IPS-20b (cell line): Measurements from ENCODE around the gene TJP2.

ENCODE experiments used
- H3K27ac ChIP-seq: one replicate; pipeline ENCODE4 v1.5.1; 2013; ENCODE audit warnings: low read length
- H3K27me3 ChIP-seq: 2 replicates; pipeline ENCODE4 v1.6.1; 2013; ENCODE audit warnings: mild to moderate bottlenecking, low read length, inconsistent platforms; ENCODE audit not compliant: insufficient read depth
- H3K36me3 ChIP-seq: 2 replicates; pipeline ENCODE4 v1.6.1; 2013; ENCODE audit warnings: low read depth, mild to moderate bottlenecking, inconsistent platforms, low read length, moderate library complexity; ENCODE audit not compliant: insufficient read depth
- H3K4me1 ChIP-seq: 2 replicates; pipeline ENCODE4 v1.6.1; 2013; ENCODE audit warnings: mild to moderate bottlenecking, control low read depth, inconsistent platforms, low read length, moderate library complexity; ENCODE audit not compliant: insufficient read depth
- H3K4me3 ChIP-seq: 2 replicates; pipeline ENCODE4 v1.5.1; 2013; ENCODE audit warnings: mild to moderate bottlenecking, low read length, inconsistent platforms
- H3K9ac ChIP-seq: 2 replicates; pipeline ENCODE4 v1.6.1; 2013; ENCODE audit warnings: low read depth, mild to moderate bottlenecking, inconsistent platforms, low read length, moderate library complexity
- H3K9me3 ChIP-seq: 2 replicates; pipeline ENCODE4 v1.6.1; 2013; ENCODE audit warnings: mild to moderate bottlenecking, low read depth, low read length, inconsistent platforms; ENCODE audit not compliant: insufficient read depth

TJP2 gene

DNA sequence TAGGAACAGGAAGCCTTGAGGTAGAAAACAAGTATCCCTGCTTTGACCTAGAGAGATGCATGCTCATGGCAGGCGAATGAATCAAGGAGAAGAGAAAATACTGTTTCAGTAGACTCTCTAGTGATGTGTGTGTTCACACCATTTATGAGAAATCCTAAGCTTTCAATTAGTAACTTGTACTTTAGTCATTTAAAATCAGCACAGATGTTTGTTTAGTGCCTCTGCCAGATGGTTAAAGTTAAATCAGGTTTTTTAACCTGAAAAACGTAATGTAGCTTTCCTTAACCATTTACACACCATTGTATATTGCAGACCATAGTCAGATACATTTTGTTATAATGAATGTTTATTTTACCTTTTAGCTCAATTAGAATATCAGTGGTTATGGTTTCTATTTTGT lies 5.0 kb downstream of the TJP2 start:
- H3K36me3 ChIP-seq, result peaks cover 8% of the 10 kb centered on the region
- no peak overlapping the region for H3K27ac ChIP-seq
- H3K9me3 ChIP-seq, result no peaks in the 10 kb centered on the region
- H3K9ac ChIP-seq, result no peak overlapping the region
- peaks cover 26% of the 10 kb centered on the region for H3K4me1 ChIP-seq
- H3K4me3 ChIP-seq, result no peak overlapping the region
- peaks cover 22% of the 10 kb centered on the region for H3K27me3 ChIP-seq

DNA sequence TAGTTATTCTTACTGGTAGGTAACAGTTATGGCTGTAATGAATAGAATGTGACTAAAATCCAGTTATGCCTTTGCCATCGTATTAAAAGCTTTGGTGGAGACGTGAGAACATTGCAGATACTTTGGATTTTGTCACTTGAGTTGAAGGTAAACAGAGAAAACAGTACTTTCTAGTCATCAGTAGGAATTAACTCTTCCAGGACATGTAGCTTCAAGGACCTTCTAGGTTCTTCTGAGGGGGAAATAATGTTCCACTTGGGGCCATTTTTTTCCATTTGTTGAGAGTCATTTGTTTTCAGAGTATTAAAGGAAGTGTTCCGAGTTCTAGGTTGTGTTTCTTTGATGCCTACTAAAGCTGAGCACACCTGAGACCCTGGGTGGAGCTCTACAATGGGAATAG lies 6.1 kb downstream of the TJP2 start:
- H3K4me1 ChIP-seq, result peaks cover 21% of the 10 kb centered on the region
- H3K27ac ChIP-seq, result no peak overlapping the region
- H3K4me3 ChIP-seq, result no peak overlapping the region
- H3K9me3 ChIP-seq, result no peaks in the 10 kb centered on the region
- peaks cover 10% of the 10 kb centered on the region for H3K27me3 ChIP-seq
- peaks cover 12% of the 10 kb centered on the region for H3K36me3 ChIP-seq
- no peak overlapping the region for H3K9ac ChIP-seq

DNA sequence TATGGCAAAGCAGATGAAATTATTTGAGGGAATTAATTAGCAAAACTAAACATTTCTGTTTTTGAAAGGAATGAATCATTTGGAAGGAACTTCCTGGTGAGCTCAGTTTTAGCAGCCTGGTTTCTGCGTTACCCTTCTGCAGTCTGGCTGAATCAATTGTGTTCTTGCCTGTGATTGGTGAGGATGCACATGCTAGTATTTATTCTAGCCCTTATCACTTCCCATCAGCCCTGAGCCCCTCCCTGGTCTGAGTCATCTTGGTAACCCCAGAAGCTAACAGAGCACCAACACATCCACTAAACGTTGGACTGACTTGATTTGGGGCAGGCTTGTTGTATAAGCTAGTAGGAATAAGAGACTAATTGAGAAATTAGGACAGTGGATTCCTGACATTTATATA lies 6.6 kb downstream of the TJP2 start:
- Histone ChIP-seq H3K4me3 (no peak overlapping the region), H3K9me3 (no peaks in the 10 kb centered on the region), H3K4me1 (peaks cover 16% of the 10 kb centered on the region), H3K27me3 (peaks cover 6% of the 10 kb centered on the region), H3K9ac (no peak overlapping the region), H3K36me3 (peaks cover 12% of the 10 kb centered on the region), H3K27ac (no peak overlapping the region)

DNA sequence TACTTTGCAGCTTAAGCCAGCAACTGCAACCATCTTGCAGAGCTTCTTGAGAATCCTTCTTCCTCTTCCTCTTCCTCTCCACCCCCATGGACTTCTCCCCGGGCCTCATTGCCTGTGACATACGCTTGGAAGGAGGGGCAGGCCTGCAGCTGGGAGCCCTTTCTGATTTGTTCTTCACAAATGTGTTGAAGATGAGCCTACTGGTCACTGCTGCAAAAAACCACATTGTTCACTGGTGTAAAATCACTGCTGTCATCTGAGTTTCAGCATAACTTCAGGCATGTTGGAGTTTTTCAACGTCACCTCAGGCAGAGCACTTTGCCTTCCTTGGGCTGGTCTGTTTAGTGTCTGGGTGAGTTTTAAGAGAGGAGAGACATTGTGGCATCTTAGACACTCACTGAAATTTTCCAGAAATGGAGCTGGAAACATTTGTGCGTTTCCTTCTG lies 7.9 kb downstream of the TJP2 start:
- H3K36me3 ChIP-seq, result peaks cover 12% of the 10 kb centered on the region
- no peak overlapping the region for H3K9ac ChIP-seq
- no peak overlapping the region for H3K4me3 ChIP-seq
- no peak overlapping the region for H3K27ac ChIP-seq
- H3K4me1 ChIP-seq, result peaks cover 8% of the 10 kb centered on the region; the same call in 1 of the 2 replicates
- H3K9me3 ChIP-seq, result no peaks in the 10 kb centered on the region
- H3K27me3 ChIP-seq, result no peaks in the 10 kb centered on the region

DNA sequence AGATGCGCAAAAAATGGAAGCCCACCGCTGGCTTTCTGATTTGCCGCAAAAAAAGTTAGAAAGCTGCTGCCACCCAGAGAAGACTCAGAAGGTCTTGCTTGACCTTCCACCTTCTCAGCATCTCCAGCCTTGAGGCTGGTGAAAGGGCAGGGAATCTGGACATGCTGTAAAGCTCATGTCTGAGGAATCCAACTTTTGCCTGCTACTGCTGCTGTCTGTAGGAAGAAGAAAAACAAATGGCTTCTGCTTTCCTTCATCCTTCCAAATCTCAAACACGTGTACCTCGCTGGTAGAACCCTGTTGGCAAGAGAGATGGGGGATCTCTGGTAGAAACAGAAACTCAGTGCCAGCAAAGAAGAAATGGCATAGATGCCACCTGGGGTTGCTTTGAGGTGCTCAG lies 10.2 kb downstream of the TJP2 start:
- H3K27me3 ChIP-seq, result no peaks in the 10 kb centered on the region
- no peak overlapping the region for H3K4me3 ChIP-seq
- peaks cover 12% of the 10 kb centered on the region for H3K36me3 ChIP-seq
- H3K27ac ChIP-seq, result no peak overlapping the region
- H3K9me3 ChIP-seq, result no peaks in the 10 kb centered on the region
- H3K9ac ChIP-seq, result no peak overlapping the region
- 0 out of 2 replicates have a peak, but pooled peaks cover 11% of the 10 kb centered on the region for H3K4me1 ChIP-seq

DNA sequence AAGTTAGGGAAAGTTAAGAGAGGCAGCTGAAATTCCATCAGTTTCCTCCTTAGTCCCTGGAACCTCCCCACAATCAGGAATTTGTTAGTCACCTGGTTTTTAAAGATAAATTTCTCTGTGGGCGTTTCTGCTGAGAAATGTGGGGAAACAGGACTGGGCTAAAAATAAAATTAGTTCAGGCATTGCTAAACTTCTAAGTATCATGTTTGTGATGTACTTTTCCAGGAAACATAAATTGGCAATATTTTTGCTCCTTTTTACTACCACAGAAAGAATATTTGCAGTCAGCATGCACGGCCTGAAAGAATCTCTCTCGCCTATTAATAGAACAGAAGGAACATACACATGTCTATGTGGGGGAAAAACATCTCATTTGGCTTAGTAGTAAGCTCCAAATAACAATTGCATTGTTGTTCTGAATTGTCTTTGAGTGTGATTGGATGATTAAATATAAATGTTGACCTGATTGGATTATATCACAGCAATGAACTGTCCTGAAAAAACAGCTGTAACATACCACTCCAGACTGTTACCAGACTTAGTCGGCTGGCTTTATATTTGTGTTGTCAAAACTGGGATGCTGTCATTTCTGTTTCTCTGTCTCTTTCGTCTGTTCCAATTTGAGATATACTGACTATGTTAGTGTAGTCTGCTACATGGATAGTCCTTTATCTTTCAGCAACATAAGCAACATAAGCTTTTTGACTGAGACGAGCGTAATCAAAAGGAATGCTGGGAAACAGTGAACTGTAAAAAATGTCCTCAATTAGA lies 12.9 kb downstream of the TJP2 start:
- Histone ChIP-seq H3K4me3 (no peak overlapping the region), H3K36me3 (peaks cover 10% of the 10 kb centered on the region), H3K4me1 (peaks cover 7% of the 10 kb centered on the region; the same call in 1 of the 2 replicates), H3K27ac (no peak overlapping the region), H3K9me3 (no peaks in the 10 kb centered on the region), H3K27me3 (no peaks in the 10 kb centered on the region), H3K9ac (no peak overlapping the region)

DNA sequence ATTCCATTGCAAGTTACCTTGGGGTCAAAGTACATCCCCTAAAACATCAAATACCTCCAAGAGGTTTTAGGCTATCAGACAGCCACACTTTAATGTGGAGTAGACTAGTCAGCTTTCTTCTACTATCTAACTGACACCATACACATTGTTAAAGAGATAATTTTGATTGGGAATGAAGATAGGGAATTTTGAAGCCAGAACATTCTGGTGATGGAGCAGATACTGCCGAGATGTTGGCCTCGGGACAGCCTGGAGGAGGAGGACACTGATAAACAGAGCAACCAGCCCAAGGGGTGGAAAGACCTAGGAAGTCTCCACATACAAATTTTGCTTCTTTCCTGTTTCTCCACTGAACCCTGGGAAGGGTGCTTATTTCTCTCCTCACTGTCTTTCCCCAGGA lies 14.9 kb downstream of the TJP2 start:
- H3K4me3 ChIP-seq, result no peak overlapping the region
- H3K36me3 ChIP-seq, result peaks cover 5% of the 10 kb centered on the region; the same call in 1 of the 2 replicates
- H3K27ac ChIP-seq, result no peak overlapping the region
- H3K4me1 ChIP-seq, result peaks cover 13% of the 10 kb centered on the region
- H3K9ac ChIP-seq, result no peak overlapping the region
- no peaks in the 10 kb centered on the region for H3K9me3 ChIP-seq
- H3K27me3 ChIP-seq, result no peaks in the 10 kb centered on the region

DNA sequence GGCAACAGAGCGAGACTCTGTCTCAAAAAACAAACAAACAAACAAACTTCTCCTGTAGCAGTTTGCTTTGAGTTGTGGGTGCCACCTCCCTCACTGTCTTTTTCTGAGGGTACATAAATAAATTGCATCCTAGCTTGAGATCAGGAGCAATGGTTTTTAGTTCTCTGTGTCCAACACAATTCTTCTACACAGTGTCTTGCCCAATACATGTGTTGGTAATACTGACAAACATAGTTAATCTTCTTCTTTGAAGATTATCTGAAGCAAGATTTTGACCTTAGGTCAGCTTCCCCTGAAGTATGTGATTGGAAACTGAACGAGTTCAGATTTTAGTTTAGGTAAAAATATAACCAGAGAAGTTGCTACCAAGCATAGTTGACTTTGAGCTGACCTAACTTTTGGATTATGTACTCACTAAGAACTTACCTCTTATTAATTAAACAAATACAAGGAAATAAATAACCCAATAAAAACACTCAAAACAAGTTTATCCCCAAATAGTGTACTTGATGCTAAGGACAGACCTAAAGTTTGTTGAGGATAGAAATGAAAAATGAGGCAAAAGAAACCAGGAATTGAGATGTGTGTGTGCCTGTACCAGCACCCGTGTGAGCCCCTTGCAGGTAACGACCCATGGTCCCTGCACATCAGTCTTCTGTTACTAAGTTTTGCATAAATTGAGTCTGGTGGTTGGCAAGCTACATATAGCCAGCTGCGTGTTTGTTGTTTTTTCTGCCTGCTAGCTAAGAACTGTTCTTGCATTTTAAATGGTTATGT lies 16.2 kb downstream of the TJP2 start:
- Histone ChIP-seq H3K4me3 (no peak overlapping the region), H3K9me3 (no peaks in the 10 kb centered on the region), H3K36me3 (no peaks in the 10 kb centered on the region), H3K9ac (no peak overlapping the region), H3K27me3 (no peaks in the 10 kb centered on the region), H3K27ac (no peak overlapping the region), H3K4me1 (peaks cover 13% of the 10 kb centered on the region)

DNA sequence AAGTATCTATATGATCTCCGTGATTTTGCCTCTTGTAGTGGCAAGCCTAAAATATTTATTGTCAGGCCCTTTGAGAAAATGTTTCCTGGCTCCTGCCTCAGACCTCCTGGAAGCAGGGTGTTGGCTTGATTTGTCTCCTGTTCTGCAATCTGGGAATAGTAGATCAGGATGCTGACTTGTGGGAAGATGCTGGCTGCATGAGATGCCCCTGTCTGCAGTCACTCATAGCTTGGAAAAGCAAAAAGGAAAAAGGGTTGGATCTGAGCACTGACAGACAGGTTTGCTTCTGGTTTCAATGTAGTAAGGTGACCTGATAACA lies 16.7 kb downstream of the TJP2 start:
- H3K27me3 ChIP-seq, result no peaks in the 10 kb centered on the region
- H3K4me3 ChIP-seq, result no peak overlapping the region
- H3K4me1 ChIP-seq, result peaks cover 13% of the 10 kb centered on the region
- no peak overlapping the region for H3K27ac ChIP-seq
- no peaks in the 10 kb centered on the region for H3K36me3 ChIP-seq
- H3K9me3 ChIP-seq, result no peaks in the 10 kb centered on the region
- H3K9ac ChIP-seq, result no peak overlapping the region

DNA sequence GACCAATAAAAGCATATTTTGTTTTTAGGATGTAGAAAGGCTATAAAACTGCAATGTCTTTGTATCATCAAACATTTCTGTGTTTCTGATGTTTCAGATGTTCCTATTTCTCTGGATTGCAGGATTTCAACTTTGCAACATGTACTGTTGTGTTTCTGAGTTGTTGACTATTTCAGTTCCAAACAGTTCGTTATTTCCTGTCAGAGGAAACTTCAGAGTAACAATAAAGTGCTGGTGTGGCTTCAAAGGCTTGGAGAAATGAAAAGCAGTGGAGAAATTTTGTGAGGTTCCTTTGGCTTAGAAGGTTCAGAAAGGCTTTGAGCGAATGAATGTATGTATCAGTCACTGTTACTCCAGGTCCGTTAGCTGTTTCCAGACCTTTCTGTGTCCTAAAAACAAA lies 17.2 kb downstream of the TJP2 start:
- Histone ChIP-seq H3K36me3 (no peaks in the 10 kb centered on the region), H3K4me3 (no peak overlapping the region), H3K27ac (no peak overlapping the region), H3K27me3 (no peaks in the 10 kb centered on the region), H3K9ac (no peak overlapping the region), H3K4me1 (peaks cover 13% of the 10 kb centered on the region), H3K9me3 (no peaks in the 10 kb centered on the region)

DNA sequence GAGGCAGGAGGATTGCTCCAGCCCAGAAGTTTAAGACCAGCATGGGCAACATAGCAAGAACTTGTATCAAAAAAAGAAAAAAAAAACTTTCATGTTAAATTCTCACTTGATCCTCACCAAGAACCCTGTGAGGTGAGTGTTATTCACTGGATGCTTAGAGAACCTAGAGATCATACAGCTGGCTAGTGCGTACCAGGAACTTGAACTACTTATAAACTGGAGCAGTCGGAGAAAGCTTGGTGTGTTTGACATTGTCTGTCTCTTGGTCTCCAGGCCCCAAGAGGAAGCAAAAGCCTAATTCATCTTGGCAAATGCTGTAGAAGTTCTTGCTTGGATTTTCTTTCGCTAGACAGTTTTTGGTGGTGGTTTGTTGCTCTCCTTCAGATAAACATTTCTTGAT lies 18.1 kb downstream of the TJP2 start:
- Histone ChIP-seq H3K9ac (no peak overlapping the region), H3K9me3 (no peaks in the 10 kb centered on the region), H3K36me3 (no peaks in the 10 kb centered on the region), H3K4me1 (peaks cover 13% of the 10 kb centered on the region), H3K27me3 (no peaks in the 10 kb centered on the region), H3K27ac (no peak overlapping the region), H3K4me3 (no peak overlapping the region)

DNA sequence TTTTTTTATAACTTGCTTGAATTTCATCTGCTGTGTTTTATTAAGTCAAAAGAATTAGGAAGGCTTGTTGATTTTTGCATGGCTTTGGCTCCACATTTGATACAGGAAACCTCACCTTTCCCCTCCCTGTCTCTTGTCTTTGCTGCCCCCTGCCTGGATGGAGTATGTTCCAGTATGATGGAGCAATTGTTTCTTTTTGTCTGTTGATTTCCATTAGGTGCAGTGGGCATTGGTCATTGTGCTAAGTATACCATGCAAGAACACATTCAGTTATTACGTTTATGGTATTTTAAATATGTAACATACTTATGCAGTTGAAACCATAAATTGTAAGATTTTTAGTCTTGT lies 19.6 kb downstream of the TJP2 start:
- no peaks in the 10 kb centered on the region for H3K27me3 ChIP-seq
- no peaks in the 10 kb centered on the region for H3K36me3 ChIP-seq
- H3K27ac ChIP-seq, result no peak overlapping the region
- H3K9me3 ChIP-seq, result no peaks in the 10 kb centered on the region
- H3K4me1 ChIP-seq, result peaks cover 6% of the 10 kb centered on the region
- no peak overlapping the region for H3K9ac ChIP-seq
- no peak overlapping the region for H3K4me3 ChIP-seq
